Measurements from ENCODE around the gene SORBS1.

The SORBS1 gene

DNA sequence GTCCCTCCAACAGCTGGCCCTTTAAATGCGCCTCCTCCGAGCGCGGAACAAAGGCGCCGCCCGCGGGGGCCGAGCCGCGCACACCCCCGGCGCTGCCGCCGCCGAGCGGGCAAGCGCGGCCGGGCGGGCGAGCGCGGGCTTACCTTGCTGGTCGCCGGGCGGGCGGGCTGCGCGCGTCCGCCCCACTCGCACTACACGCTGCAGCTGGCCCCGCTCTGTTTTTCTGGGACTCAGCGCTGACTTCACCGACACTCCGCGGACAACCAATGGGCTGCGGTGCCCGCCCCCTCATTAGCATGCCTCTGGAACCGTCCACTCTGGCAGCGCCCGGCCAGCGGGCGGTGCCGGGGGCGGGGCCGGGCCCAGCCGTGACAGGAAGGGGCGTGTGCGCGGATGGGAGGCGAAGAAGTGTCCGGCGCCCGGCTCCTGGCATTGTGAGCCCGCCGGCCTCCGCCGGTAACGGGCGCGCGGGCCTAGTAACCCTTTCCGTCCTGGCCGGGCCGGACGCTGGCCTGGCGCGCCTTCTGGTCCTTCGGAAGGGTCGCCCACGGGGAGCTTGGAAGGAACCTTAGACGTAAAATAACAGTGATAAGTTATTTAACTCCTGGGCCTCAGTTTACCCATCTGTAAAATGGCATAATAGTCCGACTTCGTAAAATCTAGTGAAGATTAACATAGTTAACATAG, at the start of gene SORBS1:
SORBS1 (minus strand) TSS at position 195 of the 687 bp plus-strand sequence. CDS start 120,236 bp downstream, outside the sequence.
- DNase-seq: peak; percentile 93

DNA sequence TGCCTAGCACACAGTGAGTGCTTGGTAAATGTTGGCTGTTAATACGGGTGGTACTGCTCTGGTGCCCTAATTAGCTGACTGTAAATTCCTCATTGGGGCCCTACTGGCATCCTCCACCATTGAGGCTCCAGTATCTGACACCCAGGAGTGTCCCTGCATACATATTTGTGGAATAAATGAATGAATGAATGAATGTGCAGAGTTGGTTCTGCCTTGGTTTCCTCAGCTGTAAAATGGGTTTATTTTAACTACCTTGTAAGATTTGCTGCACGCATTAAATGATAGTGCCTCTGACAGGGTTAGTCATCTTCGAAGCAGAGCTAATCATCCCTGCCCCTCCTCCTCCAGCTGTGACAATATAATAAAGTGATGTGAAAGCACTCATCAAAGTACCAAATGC, 49.6 kb upstream of the SORBS1 start:
- DNase-seq: no peak

DNA sequence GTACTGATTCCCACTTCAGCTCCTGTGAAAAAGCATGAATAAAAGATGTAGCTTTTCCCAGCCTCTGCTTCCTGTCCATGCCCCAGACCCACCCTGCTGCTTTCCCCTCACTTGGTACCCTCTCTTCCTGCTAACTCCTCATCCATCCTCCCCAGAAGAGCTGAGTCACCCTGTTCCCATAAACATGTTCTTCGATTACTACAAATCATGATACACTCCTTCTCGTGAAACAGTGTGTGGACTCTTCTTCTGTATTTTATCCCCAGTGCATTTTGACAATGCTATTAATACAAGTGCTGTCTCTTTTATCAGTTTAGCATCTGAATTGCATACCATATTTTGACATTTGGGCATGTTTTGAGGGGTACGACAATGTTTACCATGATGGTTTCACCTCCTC, 45.8 kb upstream of the SORBS1 start:
- no peak for DNase-seq

DNA sequence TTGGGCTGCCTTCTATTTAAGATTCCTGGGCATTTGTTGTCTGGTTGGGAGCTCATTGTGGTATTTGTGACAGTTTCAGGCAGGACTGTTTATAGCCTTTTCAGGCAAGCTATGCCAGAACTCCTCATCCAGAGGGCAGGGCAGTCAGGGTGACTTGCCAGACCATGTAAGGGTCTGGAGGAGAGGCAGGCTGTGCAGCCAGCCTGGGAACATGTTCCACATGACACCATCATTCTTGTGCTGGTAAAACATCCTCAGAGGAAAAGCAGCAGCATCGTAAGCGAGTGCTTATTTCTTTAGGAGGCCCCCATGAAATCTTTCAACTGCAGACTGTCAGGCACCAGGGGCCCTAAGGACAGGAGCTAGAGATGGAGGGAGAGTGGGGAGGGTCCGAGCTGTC, 44.0 kb upstream of the SORBS1 start:
- DNase-seq: no peak

DNA sequence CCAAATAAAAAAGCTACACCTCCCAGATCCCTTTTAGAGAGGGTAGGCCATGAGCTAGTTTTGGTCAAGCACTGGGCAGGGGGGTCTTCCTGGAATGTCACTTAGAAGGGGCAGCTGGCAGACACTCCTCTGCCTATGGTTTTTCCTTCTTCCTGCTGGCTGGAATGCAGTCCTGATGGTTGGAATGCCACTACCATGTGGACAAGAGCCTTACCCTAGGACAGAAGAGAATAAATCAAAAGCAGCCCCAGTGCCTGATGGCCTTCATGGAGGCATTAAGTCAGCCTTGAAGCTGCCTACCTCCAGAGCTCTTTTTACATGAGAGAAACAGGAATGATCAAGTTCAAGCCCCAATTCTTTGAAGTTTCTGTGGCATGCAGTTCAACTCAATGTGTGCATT, 43.5 kb upstream of the SORBS1 start:
- no peak for DNase-seq

DNA sequence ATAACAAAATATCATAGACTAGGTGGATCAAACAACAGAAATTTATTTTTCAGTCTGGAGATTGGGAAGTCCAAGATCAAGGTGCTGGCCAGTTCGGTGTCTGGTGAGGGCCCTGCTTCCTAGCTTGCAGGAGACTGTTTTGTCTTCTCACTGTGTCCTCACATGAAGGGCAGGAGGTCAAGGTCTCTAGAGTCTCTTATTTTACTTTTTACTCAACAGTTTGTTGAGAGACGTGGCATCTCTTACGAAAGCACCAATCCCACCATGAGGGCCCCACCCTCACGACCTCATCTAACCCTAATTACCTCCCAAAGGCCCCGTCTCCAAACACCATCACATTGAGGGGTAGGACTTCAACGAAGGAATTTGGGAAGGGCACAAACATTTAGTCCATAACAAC, 41.2 kb upstream of the SORBS1 start:
- no peak for DNase-seq

DNA sequence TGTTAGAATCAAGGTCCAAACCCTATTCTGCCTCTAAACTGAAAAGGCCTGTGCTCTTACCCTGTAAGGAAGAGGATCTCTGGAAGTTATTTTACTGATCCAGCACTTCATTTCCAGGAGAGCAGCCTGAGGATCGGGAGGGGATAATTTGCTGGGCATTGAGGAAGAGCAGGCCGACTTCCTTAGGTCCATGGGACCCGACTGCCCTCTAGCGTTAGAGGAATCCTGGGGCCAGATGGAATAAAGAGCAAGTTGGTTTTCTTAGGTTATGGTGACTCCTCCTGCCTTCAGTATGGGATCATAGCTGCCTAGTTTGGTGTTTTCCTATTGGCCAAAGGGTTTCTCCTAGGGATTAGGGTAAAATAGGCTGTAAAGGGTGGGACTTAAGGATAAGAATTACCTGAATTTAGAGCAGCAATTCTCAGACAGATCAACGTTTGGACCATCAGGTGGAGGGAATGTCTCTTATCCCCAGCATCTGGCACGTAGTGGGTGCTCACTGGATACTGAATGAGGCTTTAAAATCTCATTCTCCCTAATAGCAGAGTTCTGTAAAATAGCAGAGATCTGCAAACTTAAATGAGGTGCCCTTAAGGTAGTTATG, 40.0 kb upstream of the SORBS1 start:
- peak; percentile 47 for DNase-seq

DNA sequence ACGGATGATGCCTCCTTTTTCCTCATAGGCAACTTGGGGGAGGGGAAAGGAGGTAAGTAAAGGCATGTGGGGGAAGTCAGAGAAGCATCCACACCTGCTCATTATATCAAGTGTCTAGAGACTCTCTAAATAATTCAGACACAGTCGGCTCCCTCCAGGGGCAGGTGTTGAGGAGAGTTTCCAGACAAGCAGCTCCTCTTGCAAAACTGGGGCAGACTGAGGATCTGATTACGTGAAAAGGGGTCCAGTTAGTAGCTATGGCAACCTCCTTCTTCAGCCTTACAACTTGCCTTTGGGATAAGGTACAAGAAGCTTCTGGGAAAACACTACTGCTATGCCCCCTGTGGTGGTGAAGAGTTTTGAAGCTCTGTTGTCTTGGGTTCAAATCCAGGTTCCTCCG, 39.0 kb upstream of the SORBS1 start:
- no peak for DNase-seq

DNA sequence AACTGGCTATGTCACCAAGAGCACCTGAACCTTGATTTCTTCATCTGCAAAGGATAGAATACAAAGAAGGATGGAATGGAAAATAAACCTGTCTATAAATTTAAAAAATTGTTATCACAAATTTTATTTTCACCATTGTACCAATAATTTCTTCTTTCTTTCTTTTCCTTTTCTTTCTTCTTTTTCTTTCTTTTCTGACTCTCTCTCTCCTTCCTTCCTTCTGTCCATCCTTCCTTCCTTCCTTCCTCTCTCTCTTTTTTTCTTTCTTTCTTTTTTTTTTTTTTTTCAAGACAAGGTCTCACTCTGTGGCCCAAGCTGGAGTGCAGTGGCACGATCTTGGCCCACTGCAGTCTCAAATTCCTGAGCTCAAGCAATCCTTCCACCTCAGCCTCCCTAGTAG, 36.6 kb upstream of the SORBS1 start:
- no peak for DNase-seq

DNA sequence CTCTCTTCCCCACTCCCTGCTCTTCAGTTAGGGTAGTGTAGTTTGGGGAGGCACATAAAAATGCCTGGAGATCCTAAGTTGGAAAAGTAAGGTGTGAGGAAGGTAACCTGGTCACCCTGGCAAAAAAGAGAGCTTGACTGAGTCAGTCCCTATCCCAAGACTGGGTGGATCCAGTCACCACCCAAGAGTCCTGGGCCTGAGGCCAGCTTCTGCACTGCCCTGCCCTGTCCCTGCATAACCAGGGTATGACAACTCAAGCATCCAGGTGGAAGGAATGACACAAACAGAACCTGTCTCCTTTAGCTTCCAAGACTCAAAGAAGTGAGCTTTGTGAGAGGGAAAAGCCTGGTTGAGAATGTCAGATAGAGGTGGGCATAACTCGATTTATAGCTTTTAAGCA, 26.9 kb upstream of the SORBS1 start:
- DNase-seq: no peak

DNA sequence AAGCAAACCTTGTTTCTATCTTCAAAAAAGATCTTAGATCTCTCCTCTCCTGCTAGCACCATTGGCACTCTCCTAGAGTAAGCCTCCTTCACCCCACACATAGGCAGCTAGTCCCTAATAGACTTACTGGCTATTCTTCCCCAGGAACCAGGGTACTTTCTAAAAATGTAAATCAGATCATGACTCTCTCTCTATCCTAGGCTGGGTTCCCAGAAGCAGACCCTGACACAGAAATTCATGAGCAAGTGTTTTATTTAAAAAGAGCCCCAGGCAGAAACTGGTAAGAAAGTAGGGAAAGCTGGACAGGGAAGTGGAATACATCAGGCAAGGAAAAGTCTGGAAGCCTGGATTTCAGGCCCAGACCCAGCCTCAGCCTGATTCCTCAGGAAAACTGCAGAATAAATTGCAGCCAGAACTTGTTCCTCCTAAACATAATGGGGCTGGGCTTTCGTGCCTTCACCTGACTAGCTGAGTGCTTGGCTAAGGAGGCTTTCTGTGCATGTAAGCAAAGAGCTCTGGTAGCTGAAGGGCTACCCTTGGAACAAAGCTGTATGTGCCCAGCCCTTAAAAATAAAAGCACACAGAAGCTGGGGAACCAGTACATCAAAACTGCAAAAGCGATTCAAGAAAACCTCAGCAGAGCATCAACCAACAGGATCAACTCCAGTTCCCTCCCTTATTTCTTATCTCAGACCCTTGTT, 18.8 kb upstream of the SORBS1 start:
- DNase-seq: no peak

DNA sequence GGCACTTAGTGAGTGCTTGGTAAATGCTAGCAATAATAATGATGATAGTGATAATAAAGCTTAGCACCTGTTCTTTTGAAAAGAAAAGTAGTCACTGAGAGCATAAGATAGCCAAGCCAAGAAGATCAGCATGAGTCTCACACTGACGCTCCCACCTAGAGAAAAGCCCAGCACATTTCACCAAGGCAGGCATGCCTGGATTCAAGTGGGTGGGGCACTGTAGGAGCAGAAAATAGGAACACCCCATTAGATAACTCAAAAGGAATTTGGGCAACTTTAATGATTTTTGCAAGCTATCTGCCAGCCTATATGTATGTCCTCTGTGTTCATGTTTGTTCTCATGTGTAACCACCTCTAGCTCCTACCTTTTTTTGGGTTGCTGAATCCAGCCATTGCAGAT, 18.1 kb upstream of the SORBS1 start:
- DNase-seq: no peak

DNA sequence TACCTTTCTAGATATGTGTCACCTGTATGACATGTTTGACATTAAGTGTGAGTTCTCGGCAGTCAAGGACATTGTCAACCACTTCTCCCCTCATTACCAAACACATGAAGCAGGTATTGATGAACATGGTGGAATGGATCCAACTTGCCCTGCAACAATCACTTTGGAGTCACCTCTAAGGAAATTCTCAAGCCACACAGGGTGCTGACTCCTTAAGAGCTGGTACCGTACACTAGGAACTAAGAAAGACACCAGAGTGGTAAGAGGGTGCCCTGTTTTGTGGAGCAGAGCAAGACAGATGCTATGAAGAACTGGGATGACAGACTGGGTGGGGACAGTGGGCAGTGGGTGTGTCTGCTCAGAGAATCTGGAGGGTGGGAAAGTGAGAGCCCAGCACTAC, 17.4 kb upstream of the SORBS1 start:
- DNase-seq: no peak

DNA sequence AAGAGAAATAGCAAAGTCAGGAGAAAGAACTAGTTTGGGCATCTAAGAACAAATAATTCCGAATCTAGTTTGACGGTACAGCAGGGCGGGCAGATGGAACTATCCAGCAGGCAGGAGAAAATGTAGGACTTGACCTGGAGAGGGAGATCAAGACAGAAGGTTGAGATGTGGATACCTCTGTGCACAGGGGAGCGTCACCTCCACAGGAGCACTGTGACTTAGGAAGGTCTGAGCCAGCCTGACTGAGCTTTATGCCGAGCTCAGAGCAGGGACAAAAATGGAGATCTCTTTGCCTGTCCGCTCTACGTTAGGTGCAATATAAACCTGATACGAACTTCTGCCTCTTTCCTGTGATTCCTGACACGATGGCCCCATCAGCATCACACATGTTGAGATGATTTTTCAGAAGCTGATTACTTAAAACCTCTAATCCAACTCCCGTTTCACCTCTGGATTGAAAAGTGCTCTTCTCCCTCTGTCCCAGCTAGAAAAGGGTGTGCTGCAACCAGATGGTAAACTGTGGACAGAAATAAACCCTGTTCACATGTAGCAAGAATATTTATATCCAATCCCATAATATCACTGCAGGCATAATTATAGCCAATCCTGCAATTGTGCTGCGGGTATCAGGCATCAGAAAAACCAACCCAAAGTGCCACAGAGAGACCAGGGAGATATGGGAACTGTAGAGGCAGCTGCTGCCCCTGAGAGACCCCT, 13.6 kb upstream of the SORBS1 start:
- DNase-seq: no peak

DNA sequence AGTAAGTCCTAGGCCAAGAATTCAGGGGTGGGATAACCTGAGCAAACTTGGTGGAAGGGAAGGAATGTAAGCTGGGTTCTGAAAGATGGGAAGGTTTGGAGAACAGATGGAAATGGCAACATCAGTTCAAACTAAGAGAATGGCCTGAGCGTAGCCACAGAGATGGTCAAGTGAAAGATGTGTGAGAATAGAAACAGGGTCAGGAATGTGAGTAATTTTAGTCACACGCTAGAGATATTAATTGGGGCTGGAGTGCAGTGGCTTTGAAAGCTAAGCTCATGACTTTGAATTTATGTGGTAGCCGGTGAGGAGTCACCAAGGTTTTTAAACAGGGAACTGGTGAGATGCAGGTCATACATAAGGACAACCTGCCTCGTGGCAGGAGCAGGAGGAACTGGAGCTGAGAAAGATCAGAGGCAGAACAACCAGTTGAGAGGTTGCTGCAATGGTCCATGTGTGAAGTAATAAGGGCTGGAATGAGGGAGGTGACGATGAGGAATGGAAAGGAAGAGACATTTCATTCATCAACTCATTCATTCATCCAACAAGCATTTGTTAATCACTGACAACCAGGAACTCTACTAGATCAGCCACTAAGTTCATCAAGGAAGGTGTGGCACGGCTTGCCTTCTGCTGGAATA, 12.9 kb upstream of the SORBS1 start:
- no peak for DNase-seq

DNA sequence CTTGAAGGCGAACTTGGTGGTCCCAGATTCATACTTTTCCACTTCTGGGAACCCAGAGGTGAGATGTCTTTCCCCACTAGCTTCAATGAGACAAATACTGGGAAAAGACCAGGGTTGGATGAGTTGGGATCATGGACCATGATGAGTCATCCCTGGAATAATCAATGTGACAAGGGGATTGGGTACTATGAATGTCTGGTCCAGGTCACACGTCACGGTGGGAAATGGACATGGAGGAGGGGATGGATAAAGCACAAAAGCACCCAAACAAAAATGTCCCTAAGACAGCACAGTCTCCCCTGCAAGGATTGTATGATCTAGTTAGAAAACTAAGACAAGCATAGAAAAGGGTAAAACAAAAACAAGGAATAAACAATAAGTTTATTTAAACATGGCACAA, 12.4 kb upstream of the SORBS1 start:
- no peak for DNase-seq

DNA sequence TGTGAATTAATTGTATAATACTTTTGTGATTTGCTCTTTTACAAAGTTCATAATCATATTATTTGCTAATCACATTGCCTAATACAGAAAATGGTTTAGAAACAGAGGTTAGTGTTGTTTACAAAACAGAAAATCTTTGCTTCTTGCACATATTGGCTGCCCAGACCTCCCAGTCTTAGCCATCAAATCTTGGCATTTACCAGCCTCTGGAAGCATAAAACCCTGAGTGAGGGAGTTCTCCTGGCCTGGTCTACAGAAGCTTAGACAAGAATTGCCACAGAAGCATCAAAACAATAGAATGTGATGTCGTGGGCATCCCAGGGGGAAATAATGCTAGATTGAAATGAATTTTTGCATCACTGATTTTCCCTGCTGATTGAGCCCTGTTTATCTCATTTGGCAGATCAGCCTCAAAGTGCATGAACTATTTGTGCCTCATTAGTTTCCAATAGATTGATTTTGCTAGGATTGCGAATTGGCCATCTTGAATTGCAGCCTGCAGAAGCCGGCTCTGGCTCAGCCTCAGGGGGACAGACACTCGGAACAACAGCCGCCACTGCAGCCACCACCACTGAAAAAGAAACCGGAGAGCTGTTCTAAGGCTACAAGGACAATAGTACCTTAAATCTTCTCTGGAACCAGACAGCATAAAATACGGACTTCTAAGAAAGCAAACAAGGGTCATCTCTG, 11.1 kb upstream of the SORBS1 start:
- DNase-seq: no peak

DNA sequence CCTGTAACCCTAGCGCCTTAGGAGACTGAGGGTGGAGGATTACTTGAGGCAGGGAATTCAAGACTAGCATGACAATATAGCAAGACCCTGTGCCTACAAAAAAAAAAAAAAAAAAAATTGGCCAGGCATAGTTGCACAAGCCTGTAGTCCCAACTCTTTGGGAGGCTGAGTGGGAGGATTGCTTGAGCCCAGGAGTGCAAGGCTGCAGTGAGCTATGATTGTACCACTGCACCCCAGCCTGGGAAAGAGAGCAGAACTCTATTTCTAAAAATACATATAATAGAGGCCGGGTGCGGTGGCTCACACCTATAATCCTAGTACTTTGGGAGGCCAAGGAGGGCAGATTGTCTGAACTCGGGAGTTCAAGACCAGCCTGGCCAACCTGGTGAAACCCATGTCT, 10.2 kb upstream of the SORBS1 start:
- DNase-seq: no peak

DNA sequence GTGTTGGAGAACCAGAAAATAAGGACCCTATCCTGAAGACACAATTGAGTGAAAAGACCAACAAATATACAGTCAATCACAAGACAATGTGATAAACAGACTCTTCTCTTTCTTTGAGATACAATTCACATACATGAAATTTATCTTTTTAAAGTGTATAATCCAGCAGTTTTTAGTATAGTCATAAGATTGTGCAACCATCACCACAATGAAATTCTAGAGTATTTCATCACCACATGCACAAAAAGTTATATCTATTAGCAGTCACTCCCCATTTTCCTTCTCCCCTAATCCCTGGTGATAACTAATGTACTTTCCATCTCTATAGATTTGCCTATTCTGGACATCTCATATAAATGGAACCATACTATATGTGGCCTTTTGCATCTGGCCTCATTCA, 8.2 kb upstream of the SORBS1 start:
- no peak for DNase-seq

DNA sequence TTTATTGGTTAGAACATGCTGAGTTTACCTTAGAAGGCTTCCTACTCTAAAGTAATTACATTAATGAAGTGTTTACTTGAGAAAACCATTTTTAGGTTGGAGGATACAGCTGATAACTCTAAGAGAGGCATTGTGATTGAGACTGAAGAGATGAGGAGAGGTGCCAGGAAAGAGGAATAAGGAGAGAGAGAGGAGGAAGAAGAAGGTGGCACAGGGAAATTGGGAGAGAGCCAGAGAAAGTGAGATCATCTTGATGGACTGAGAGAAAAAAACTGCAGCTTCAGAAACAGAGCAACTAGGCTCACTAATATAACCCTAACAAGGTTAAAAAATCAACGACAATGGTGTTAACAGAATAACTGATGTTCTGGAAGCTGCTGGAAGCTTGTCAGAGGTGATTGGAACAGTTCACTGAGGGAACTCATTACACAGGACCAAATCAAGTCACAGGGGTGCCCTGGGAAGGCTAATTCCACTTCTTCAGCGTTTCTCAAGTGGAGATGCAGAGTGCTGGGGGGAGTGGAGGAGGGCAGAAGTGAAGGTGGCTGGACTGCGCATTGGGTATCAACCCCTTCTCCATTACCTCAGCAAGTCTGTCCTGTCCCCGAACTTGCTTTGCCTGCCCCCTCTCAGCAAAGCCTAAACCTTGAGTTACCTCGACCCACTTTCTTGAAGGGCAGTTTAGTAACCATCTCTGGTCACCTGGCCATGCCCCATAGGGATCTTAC, 6.9 kb upstream of the SORBS1 start:
- no peak for DNase-seq

DNA sequence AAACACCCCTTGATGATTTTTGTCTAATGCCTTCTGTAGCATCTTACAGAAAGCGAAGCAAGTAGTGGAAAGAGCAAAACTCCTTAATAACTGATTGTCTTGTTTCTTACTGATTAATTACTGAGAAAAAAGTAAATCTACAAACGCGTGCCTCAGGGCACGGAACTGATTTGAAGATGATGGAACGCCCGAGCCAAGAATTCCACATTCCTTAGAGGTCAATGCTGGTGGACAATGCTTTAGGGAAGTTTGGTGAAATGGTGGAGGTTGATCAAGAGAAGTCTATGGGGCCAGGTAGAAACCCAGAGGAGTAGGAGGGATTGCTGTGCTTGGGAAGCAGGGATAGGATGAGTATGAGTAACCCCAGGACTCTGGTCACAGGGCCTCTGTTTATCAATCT, 5.0 kb upstream of the SORBS1 start:
- DNase-seq: no peak

DNA sequence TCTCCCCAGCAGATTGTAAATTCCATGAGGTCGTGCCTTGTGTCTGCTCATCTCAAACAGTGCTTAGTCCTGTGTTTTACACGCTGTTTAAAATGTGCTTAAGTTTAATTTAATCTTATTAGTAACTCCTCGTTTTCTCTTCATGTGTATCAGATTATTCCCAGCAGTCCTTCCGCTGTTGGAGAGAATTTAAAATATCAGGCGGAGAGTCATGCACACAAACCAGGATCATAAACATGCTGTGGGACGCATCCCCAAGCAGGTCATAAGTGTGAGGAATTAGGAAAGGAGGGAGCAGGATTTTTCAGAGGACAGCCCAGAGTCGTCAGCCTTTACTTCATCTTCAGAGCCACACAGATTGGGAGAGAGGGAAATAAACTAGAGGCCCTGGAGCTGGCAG, 4.2 kb upstream of the SORBS1 start:
- no peak for DNase-seq

Measured in CD4-positive, alpha-beta T cell treated with Interleukin-17A for 1 hour (primary cell).